Amygdala (tissue), 56 donors: Measurements from ENCODE around the gene BRD3.

Experiments used
- DNase-seq, 56 donors: peaks; one replicate each; lab custom pipeline; 2025; lab: John Stamatoyannopoulos, UW

Gene BRD3

DNA sequence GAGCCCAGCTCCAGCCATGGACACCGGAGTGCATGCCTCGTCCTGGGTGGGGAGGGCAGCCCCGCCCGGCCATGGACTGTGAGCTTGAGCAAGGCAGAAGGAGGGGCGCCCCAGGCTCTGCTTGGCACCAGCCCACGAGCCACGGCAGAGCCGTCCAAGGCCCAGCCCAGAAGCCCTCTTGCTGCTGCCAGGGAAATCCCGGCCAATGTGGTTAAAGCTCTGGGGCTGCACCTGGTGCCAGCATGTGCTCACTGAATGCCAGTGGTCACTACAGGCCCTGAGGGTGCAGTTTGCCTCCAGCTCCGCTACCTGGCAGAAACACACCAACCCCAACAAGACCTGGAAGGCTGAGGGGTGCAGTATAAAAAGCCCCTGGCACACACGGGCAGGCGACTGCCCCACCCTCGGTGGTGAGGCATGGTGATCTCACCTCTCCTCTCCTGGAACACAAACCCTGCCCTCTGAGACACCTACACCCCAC, 11.8 kb downstream of the BRD3 start:
- DNase-seq, result peak in 39 of 56 donors; percentile 18 to 84 (median 61)

- no peak for DNase-seq
Observed at GRCh38 chr9:134054891-134055811, 12.7 kb downstream of the BRD3 start.

DNA sequence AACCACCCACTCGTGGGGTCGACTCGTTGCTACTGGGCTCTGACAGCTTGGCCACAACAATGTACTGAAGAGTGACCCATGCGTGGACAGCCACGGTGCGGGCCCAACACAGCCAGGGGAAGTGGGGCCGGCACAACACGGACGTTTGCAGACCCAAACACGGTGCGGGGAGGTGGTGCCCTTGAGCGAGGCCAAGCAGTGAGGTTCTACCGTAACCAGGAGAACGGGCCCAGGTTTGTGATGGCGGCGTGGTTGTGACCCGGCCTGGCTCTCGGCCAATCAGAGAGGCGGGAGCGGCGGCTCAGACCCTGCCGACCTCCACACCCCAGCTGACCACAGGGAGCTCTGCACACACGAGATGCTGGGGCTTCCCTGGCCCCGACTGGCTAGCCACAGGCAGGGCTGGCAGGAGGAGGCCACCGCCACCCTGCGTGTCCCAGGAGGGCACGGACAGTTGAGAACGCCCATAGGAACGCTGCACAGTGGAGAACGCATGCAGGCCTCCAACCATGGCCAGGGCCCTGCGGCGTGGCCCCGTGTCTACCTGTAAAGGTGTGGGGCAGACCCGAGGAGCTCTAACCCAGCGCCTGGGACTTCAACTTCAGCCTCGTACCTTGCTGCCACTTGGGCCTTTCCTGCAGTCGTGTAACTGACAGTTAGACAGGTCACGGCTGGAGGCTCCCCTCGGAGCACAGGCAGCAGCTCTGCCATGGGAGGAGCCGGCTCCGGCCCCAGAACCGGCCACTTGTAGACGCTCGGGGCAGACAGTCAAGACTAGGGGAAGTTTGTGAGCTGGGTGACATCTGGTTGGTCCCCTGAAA, 13.7 kb downstream of the BRD3 start:
- no peak for DNase-seq

GRCh38 chr9:134053401-134053871, 14.4 kb downstream of the BRD3 start:
- no peak for DNase-seq

DNA sequence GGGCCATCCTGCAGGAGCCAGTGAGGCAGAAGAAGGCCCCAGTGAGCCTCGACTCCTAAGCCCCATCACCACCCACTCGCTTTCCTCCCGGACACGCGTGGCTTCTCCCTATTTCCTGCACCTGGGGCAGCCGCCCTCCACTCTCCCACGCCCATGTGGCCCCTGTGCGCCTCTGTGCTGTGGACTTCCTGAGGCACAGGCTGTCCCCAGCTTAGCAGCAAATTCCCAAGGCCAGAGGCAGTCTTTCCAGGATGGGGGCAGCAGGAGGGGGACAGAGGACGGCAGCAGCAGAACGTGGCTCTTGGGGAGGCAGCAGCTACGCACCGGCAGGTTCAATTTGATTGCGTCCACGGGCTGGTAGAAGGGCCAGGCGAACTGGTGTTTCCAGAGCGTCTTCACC, 14.9 kb downstream of the BRD3 start:
- DNase-seq, result no peak

- no peak for DNase-seq
Observed at GRCh38 chr9:134052491-134052890, 15.3 kb downstream of the BRD3 start.

DNA sequence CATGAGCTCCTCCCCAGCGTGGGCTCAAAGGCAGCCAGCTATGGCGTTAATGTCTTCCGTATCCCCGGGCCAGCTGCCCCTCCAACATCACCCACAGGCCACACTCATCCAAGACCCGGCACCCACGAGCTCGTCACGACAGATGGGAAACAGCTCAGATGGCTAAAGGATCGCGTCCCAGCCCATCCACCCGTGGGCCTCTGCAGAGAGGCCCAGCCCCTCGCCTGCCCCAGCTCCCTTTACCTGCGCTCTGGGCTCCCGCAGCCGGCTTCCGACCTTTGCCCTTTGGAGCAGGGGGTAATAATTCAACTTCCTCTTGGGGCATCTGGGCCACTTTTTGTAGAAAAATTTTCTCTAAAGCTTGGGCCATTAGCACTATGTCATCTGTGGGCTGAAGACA, 16.5 kb downstream of the BRD3 start:
- DNase-seq, result no peak

DNA sequence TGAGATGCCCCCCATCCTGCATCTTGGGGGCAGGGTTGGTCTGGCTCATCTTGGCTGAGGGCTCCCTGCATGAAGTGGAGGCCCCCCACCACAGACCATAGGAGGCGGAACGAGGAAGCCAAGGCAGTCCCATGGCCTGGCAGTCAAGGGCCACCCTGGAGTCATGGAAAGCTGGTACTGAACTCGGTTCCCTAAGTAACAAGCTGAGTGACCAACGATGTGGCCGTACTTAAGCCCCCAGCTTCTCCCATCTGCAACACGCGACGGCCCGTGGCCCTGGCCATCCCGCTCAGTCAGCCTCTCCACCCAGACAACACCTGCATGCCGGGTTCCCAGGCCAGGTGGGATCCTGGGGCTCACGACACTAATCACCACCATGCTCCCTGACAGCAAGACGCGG, 17.1 kb downstream of the BRD3 start:
- no peak for DNase-seq

DNA sequence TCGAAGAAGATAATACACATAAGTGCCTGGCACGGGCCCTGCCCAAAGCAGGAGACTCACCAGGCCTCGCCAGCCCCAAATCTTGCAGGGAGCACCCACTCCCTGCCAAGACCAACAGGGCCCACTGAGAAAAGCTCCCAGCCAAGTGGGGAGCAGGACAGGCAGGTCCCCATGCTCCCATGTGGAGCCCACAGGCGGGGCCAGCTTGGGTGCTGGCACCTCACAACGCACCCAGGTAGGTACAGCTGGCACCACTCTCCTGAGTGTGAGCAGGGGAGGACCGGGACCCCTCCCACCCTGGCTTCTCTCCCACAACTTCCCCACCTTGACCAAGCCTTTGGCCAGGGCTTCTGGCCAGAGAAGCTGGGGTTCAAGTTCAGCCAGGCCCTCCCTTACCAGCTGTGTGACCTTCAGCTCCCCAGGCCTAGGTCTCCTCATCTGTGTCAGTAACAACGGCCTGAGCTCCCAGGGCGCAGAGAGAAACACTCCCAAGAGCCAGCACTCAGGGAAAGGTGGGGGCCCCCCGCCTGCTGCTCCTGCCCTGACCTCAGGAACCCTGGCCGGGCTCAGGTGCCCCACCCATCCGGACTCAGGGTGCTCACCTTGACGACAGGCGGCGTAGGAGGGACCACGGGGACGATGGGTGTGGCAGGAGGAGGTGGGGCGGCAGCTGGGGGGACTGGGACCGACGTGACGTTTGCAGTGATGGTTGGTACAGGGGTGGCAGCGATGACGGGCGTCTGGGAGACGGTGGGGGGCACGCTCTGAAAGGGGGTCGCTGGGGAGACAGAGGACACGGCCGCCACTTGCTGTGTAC, 17.8 kb downstream of the BRD3 start:
- DNase-seq, result no peak

DNA sequence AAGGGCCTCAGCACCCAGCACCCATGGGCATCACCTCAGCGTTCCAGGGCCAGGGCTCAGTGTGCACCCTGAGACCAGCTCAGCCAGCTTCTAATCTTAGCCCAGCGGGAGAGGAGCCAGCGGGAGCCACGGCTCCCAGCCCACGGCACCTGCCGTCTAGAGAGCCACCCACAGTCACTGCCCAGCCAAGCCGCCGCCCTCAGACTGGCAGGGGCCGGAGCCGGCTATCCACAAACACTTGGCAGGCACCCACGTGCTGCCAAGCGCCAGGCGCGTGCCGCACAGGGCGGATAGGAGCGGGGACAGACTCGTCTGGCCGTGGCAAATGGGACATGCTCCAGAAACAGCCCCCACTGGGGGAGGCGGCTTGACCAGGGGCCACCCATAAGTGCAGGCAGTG, 18.6 kb downstream of the BRD3 start:
- DNase-seq, result peak in 11 of 56 donors; percentile 17 to 50 (median 30)

DNA sequence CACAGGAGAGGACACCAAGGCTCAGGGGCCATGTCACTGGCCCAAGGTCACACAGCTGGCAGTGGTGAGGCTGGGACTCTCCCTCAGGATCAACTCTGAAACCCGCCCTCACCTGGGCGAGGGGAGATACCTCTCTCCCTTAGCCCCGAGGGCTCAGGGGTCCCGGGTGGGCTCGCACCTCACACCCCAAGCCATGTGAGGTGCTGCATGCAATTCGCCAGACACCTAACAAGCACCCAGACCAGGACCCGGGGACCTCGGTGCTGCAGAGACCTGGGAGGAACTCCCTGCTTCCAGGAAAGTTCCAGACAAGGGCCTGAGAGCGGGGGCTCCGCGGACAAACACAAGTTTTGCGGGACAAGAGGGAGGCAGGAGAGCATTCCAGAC, 19.3 kb downstream of the BRD3 start:
- DNase-seq, result no peak

DNA sequence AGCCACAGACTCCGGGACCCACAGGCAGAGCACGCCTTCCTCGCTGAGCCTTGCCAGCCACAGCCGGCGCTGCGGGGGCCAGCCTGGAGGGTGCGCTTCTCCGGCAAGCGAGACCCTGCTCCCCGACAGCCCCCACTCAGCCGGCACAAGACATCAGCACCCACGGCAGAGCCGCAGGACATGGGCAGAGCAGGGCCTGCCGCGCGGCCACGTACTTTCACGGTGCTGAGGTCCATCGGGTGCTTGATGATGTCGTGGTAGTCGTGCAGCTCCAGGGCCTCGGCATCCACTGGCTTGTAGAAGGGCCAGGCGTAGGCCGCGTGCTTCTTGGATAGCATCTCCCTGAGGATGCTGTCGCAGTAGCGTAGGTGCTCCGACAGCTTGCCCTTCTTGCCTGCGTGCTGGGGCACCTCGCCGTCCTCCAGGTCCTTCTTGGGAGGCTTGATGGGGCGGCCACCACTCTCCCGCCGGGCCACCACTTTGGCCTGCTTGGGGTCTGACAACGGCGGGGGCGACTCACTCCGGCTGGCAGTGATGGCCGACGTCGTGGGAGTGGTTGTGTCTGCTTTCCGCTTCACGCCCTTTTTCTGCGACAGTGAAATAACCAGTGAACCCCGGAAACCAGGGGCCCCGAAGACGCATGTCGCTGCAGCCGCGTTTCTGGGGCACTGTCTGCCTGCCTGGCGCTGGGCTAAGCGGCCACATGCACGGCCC, 19.8 kb downstream of the BRD3 start:
- no peak for DNase-seq

DNA sequence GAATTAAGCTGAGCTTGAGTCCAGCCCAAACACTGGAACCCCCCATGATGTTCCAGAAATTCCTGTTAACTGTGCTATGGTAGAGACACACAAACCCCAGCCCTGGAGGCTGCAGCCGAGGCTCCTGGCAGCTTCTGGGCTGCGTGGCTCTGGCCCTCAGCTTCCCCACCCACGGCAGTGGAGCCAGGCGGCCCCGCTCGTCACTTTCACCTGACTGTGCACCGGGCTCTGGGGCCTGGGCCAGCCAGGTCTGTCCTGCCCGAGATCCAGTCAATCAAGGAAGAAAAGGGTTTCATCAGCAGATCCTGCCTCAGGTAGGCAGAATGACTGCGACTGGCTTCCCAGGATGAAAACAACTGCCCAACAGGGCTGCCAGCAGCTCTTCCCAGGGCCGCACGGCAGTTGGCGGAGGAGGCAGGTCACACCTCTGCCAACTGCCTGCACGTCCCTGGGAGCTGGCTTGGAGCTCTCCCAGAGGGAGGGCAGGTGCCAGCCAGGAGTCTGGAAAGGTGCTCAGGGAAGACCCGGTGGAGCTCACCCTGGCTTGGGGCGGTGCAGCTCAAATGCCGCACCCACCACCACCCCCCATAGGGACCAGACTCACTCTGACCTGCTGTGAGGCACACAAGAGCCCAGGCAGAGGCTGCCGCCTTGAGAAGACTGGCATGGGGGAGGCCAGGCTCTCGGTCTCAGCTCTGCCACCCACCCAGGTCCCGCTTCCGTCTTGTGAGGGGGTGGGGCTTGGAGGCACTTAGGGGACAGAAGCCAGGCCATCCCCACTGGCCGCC, 20.7 kb downstream of the BRD3 start:
- no peak for DNase-seq

DNA sequence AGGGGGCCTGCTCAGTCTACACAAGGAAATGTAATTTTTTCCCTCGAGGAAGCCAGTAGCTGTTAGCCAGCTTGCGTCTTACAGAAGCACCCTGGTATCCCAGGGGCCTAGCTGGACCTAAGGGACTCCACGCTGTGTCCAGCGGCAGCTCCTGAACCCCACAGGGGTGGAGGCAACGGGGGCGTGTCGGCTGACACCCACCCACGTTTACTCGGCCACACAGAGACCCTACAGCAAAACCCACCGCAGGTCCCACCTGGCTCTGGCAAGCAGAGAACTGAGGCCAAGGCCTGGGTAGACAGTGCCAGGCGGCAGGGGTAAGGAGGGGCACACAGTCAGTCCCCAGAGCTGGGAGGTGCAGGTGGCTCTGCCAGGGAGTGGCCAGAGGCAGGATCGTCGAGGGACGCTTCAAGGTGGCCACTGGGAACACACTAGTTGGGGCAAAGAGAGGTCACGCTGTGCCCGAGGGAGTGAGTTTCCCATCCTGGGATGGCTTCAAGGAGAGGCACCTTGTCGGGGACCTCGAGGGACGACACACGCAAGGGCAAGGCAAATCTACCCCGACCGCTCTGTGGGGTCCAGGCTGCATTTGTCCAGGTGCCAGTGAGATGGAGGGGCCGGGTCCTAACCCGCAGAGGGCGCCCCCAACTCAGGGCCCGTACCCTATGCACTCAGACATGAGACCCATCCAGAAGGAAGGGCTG, 21.8 kb downstream of the BRD3 start:
- no peak for DNase-seq

DNA sequence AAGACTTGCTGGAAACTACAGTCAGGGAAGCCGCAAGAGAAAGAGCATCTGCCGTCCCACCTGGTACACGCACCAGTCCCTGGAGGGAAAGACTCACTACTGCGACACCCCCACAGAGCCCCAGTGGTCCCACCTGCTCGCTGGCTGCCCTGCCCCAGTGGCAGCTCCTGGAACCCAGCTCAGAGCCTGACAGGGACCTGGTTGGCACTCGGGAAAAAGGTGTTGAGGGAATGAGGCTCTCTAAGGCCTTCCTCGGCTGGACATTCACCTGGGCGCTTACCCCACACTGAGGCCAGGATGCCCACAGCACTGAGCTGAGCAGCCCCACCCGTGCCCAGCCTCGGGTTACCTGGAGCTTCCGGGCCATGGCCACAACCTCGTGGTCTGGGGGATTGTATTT, 22.9 kb downstream of the BRD3 start:
- no peak for DNase-seq

- no peak for DNase-seq
Observed at GRCh38 chr9:134043531-134043988, 24.3 kb downstream of the BRD3 start.

DNA sequence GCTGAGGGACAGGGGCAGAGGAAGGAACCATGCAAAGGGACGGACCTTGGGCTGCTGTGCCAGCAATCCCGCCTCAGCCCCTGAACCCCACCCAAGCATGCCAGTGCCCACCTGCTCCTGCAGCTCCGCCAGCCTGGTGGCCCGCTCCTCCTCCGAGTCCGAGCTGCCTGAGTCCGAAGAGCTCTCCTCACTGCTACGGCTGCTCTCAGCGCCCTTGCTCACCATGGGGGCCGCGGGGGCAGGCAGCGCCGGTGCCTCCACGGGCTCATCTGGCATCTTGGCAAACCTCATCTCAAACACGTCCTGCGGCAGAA, 26.2 kb downstream of the BRD3 start:
- DNase-seq, result no peak
